HEK293T (cell line): ENCODE data around the gene PKP1.

Source experiments
- CTCF ChIA-PET: fragments of 350-600 bp; formaldehyde crosslinking; extraction: SDS; loops from one replicate; lab custom pipeline; 2021; ENCODE audit warnings: antibody characterized with exemption, inconsistent platforms; lab: Yijun Ruan, JAX
- POLR2A ChIA-PET: fragments of 350-600 bp; formaldehyde crosslinking; extraction: SDS; loops from one replicate; lab custom pipeline; 2020; ENCODE audit warnings: antibody characterized with exemption, inconsistent platforms; lab: Yijun Ruan, JAX
- DNase-seq: peaks from one replicate; pipeline ENCODE4 v3.0.0; 2012; ENCODE audit warnings: mixed read lengths; ENCODE audit errors: extremely low spot score
- ARNT ChIP-seq: fragments of 450-650 bp; IDR thresholded peaks from 2 replicates; pipeline ENCODE4 v1.6.1; 2017; ENCODE audit warnings: mild to moderate bottlenecking
- BHLHE40 ChIP-seq: fragments of 450-650 bp; IDR thresholded peaks from 2 replicates; pipeline ENCODE4 v1.6.1; 2016; ENCODE audit warnings: mild to moderate bottlenecking, moderate library complexity, borderline replicate concordance
- CTBP1 ChIP-seq: fragments of 450-650 bp; IDR thresholded peaks from 2 replicates; pipeline ENCODE4 v1.6.1; 2016; ENCODE audit warnings: borderline replicate concordance
- ELF4 ChIP-seq: fragments of 450-650 bp; IDR thresholded peaks from 2 replicates; pipeline ENCODE4 v1.6.1; 2017; ENCODE audit warnings: antibody characterized with exemption
- FOXA1 ChIP-seq: fragments of 450-650 bp; IDR thresholded peaks from 2 replicates; pipeline ENCODE4 v1.6.1; 2016; ENCODE audit warnings: mild to moderate bottlenecking
- FOXK2 ChIP-seq: fragments of 450-650 bp; IDR thresholded peaks from 2 replicates; pipeline ENCODE4 v1.6.1; 2016; ENCODE audit warnings: mild to moderate bottlenecking
- FOXM1 ChIP-seq: fragments of 450-650 bp; IDR thresholded peaks from 2 replicates; pipeline ENCODE4 v1.6.1; 2017; ENCODE audit warnings: mild to moderate bottlenecking, borderline replicate concordance
- HDGF ChIP-seq: fragments of 450-650 bp; IDR thresholded peaks from 2 replicates; pipeline ENCODE4 v1.6.1; 2017; ENCODE audit warnings: antibody characterized with exemption, borderline replicate concordance
- L3MBTL2 ChIP-seq: fragments of 450-650 bp; conservative IDR thresholded peaks from 2 replicates; pipeline ENCODE4 v1.6.1; 2016; ENCODE audit warnings: mild to moderate bottlenecking
- LEF1 ChIP-seq: fragments of 450-650 bp; IDR thresholded peaks from 2 replicates; pipeline ENCODE4 v1.6.1; 2017; ENCODE audit warnings: mild to moderate bottlenecking, borderline replicate concordance
- NFRKB ChIP-seq: fragments of 450-650 bp; IDR thresholded peaks from 2 replicates; pipeline ENCODE4 v1.6.1; 2016; ENCODE audit warnings: mild to moderate bottlenecking, moderate library complexity
- SP1 ChIP-seq: fragments of 450-650 bp; IDR thresholded peaks from 2 replicates; pipeline ENCODE4 v1.6.1; 2017
- SUZ12 ChIP-seq: fragments of 450-650 bp; IDR thresholded peaks from 2 replicates; pipeline ENCODE4 v1.6.1; 2016; ENCODE audit warnings: mild to moderate bottlenecking
- TARDBP ChIP-seq: fragments of 450-650 bp; IDR thresholded peaks from 2 replicates; pipeline ENCODE4 v1.6.1; 2016
- ZNF384 ChIP-seq: fragments of 450-650 bp; IDR thresholded peaks from 2 replicates; pipeline ENCODE4 v1.6.1; 2016
- TF ChIP-seq, protein P1 (sequence below): fragments of 450-650 bp; IDR thresholded peaks from 2 replicates; pipeline ENCODE4 v1.6.1; 2016

PKP1 gene

DNA sequence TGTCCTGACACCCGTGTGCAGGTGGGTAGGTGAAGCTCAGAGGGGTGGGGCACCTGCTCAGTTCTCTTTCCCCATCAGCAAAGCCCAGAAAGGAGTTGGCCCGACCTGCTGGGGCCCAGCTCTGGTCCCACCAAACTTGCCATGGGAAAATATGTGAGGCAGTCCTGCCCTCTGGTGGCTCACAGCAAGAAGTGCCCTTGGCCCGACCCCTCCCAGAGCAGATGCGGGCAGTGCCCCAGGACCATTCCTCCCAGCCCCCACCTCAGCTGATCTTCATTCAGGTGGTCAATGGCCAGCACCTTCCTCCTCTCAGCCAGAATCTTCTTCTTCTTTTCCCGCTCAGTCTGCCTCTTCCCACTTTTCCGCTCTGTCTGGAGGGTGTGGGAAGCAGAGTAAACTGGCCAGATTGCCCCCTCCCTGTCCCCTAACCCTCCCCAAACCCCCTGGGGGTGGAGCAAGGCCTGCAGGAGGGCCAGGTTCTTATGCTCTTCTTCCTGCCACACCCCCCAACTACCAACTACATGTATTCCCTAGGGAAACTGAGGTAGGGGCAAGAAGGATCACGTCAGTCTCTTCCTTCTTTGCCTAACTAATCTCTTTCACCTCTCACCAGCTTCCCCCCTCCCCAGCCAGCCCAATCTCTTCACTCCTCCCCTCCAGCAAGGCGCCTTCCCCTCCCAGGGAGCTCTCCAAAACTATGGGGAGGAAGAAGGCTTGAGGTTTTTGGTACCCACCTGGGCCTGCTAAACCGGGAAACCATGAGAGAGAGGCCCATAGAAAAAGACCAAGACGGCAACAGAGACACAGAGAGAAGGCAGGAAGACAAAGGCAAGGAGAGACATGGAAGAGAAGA, 78.6 kb downstream of the PKP1 start:
- CTCF ChIA-PET = interaction anchor here (0.6 to 3.9 kb wide), 12 partner anchors 15 to 503 kb away, joined by 3 to 24 read pairs (median 3); no protein-coding TSS in a partner anchor
- DNase-seq = peak; percentile 91
- POLR2A ChIA-PET = no interaction called here
- no peak for TF ChIP-seq FOXK2
- TF ChIP-seq HDGF = 0 out of 2 replicates have a peak, but pooled peaks have one; percentile 31

- TF ChIP-seq, protein P1, sequence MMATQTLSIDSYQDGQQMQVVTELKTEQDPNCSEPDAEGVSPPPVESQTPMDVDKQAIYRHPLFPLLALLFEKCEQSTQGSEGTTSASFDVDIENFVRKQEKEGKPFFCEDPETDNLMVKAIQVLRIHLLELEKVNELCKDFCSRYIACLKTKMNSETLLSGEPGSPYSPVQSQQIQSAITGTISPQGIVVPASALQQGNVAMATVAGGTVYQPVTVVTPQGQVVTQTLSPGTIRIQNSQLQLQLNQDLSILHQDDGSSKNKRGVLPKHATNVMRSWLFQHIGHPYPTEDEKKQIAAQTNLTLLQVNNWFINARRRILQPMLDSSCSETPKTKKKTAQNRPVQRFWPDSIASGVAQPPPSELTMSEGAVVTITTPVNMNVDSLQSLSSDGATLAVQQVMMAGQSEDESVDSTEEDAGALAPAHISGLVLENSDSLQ = no peak
- TF ChIP-seq L3MBTL2 (no peak), ZNF384 (no peak), ARNT (no peak), HDGF (no peak), SP1 (no peak), BHLHE40 (no peak), FOXM1 (no peak)
- DNase-seq = no peak
- ChIA-PET POLR2A (no interaction called here), CTCF (interaction anchor here (0.5 to 3.9 kb wide), 4 partner anchors 9 to 356 kb away, joined by 3 to 24 read pairs (median 4); no protein-coding TSS in a partner anchor)
These were observed 79.6 kb downstream of the PKP1 start for GRCh38 chr1:201362906-201363305.

- TF ChIP-seq FOXA1 (no peak), CTBP1 (no peak), ZNF384 (no peak), SP1 (no peak), ELF4 (no peak), FOXK2 (no peak), FOXM1 (no peak), SUZ12 (no peak), LEF1 (no peak), HDGF (no peak)
- ChIA-PET CTCF (interaction anchor here (0.9 to 3.9 kb wide), 2 partner anchors 9 to 109 kb away, joined by 3 to 24 read pairs; no protein-coding TSS in a partner anchor), POLR2A (no interaction called here)
- DNase-seq = no peak
These were observed 80.2 kb downstream of the PKP1 start for GRCh38 chr1:201363467-201363866.

DNA sequence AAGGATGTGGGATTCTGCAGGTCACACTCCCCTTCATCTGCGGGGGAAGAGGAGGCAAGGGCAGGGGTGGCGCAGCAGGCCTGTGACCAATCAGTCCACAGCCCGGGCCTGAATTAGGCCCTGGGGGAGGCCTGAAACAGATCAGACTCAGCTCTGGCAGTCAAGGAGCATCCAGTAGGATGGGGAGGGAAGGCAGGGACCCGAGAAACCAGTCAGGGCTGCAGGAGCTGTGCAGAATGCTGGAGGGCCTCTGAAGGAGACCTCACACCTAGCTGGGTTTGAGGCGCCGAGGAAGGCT, 81.5 kb downstream of the PKP1 start:
- TF ChIP-seq LEF1 = no peak
- no peak for TF ChIP-seq L3MBTL2
- no peak for TF ChIP-seq FOXA1
- TF ChIP-seq CTBP1 = no peak
- TF ChIP-seq FOXM1 = no peak
- no peak for TF ChIP-seq ARNT
- TF ChIP-seq TARDBP = no peak
- no peak for TF ChIP-seq HDGF
- TF ChIP-seq, protein P1 = no peak
- no peak for TF ChIP-seq SUZ12
- TF ChIP-seq NFRKB = no peak
- TF ChIP-seq ELF4 = no peak
- CTCF ChIA-PET = interaction anchor here (0.6 kb wide), 1 partner anchor 110 kb away, joined by 3 read pairs; no protein-coding TSS in a partner anchor
- DNase-seq = no peak
- POLR2A ChIA-PET = no interaction called here

GRCh38 chr1:201365251-201365650, 81.9 kb downstream of the PKP1 start:
- TF ChIP-seq FOXA1 (no peak), L3MBTL2 (no peak), ARNT (no peak), LEF1 (no peak)
- TF ChIP-seq, protein P1 = no peak
- DNase-seq = no peak
- ChIA-PET POLR2A (no interaction called here), CTCF (interaction anchor here (0.6 kb wide), 1 partner anchor 110 kb away, joined by 3 read pairs; no protein-coding TSS in a partner anchor)

GRCh38 chr1:201366696-201367095, 83.4 kb downstream of the PKP1 start:
- no peak for TF ChIP-seq CTBP1
- DNase-seq = no peak
- ChIA-PET POLR2A (no interaction called here), CTCF (no interaction called here)

DNA sequence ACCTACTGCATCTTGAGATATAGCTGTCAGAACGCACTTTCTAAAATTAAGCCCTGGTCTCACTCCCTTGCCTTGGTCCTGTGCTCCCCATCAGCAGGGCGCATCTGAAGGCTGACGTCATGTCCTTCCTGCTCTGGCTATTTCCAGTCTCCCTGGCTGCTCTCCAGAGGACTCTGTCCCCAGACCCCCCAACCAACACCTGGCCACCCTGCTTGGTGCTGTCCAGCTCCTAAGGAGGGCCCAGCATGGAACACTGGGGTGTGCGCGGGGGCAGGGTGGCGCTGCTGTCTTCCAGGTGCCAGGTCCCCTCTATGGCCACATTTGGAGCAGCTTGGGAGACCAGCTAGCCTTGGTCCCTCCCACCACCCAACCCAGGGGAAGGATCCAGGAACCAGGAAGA, 85.9 kb downstream of the PKP1 start:
- CTCF ChIA-PET = no interaction called here
- DNase-seq = no peak
- TF ChIP-seq LEF1 = no peak
- POLR2A ChIA-PET = no interaction called here
